Skeletal muscle tissue (tissue), 4 donors: ENCODE measurements around the gene UBQLN2. TPM values are rescaled to one million over a fixed set of nuclear protein-coding genes. Genes with fewer than 3 reads are reported as not detected.
"Not testable (repeated sequence)": the region's sequence is repeated elsewhere in the genome, so short reads cannot be mapped to it uniquely, and the experiment has no call there.

ENCODE experiments used
- H3K27ac ChIP-seq: one replicate; pipeline ENCODE4 v1.7.0; 2013; ENCODE audit warnings: mild to moderate bottlenecking, low read depth, low read length, inconsistent platforms
- H3K27me3 ChIP-seq, 3 donors: one replicate each; pipeline ENCODE4 v1.7.0; 2013; ENCODE audit warnings: low read length in 3 of 3; ENCODE audit not compliant: control insufficient read depth in 3 of 3, insufficient read depth in 3 of 3
- H3K36me3 ChIP-seq, 3 donors: one replicate each; pipeline ENCODE4 v1.7.0; 2013; ENCODE audit warnings: low read length in 3 of 3; ENCODE audit not compliant: control insufficient read depth in 3 of 3, insufficient read depth in 3 of 3
- H3K4me1 ChIP-seq, 3 donors: one replicate each; pipeline ENCODE4 v1.7.0; 2013; ENCODE audit warnings: low read length in 3 of 3, mild to moderate bottlenecking in 3 of 3; ENCODE audit not compliant: control insufficient read depth in 3 of 3, insufficient read depth in 3 of 3
- H3K4me3 ChIP-seq, 3 donors: one replicate each; pipeline ENCODE4 v1.7.0; 2013; ENCODE audit warnings: low read length in 3 of 3
- H3K9ac ChIP-seq, 3 donors: one replicate each; pipeline ENCODE4 v1.7.0; 2013; ENCODE audit warnings: low read length in 3 of 3, mild to moderate bottlenecking in 3 of 3, moderate library complexity in 2 of 3, low read depth in 1 of 3
- H3K9me3 ChIP-seq, 3 donors: one replicate each; pipeline ENCODE4 v1.7.0; 2013; ENCODE audit warnings: low read length in 3 of 3; ENCODE audit not compliant: control insufficient read depth in 3 of 3
- total RNA-seq: library from RNA; depleted of rRNA; stranded (reverse); fragments of >200 nt; gene quantifications from one replicate; pipeline ENCODE4 v1.2.3, GENCODE V29; 2014
- donor health status: Osteomylitis.

The UBQLN2 gene
- total RNA-seq, 1 donor from 2014 or later = 8.4 TPM

DNA sequence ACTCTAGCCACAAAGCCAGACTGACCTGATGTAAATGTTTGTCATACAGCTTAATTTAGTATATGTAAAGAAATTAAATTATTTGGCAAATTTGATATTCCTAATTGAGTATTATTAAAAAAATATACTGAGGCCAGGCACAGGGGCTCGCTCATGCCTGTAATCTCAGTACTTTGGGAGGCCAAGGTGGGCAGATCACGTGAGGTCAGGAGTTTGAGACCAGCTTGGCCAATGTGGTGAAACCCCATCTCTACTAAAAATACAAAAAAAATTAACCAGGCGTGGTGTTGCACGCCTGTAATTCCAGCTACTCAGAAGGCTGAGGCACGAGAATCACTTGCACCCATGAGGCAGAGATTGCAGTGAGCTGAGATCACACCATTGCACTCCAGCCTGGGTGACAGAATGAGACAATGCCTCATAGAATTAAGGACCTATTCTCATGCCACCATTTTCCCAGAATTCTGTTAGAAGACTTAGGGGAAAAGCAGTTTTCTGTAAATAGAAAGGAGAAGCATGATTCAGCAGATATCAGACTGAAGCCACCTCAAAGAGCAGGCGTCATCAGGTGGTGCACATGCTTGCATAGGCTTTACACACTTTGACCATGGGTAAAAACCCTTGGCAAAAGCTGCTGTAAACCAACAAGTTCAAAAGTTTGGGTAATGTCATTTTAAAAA is 6.1 kb downstream of the UBQLN2 start:
- Histone ChIP-seq H3K9ac (no peak overlapping the region), H3K27me3 (no peaks in the 10 kb centered on the region), H3K27ac (no peak overlapping the region), H3K4me1 (peaks cover 14 to 21% (median 17%) of the 10 kb centered on the region in 3 donors), H3K4me3 (no peak overlapping the region), H3K36me3 (peaks cover 0 to 2% (median 2%) of the 10 kb centered on the region in 3 donors), H3K9me3 (no peaks in the 10 kb centered on the region)

DNA sequence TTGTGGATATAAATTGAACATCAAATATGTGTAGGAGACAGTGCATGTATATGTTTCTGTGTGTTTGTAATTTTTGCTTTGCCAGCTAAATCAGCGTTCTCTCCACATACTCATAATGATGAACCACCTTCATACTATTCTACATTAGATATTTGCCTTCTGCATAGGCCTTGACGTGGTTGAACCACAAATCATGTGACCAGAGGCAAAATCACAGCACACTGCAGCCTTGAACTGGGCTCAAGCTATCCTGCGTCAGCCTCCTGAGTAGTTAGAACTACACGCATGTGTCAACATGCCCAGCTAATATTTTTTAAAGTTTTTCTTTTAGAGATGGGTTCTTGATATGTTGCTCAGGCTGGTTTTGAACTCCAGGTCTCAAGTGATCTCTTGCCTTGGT is 9.5 kb downstream of the UBQLN2 start:
- H3K4me3 ChIP-seq = no peak overlapping the region
- H3K27me3 ChIP-seq = no peaks in the 10 kb centered on the region
- peaks cover 0 to 2% (median 0%) of the 10 kb centered on the region in 3 donors for H3K36me3 ChIP-seq
- H3K9ac ChIP-seq = no peak overlapping the region
- no peaks in the 10 kb centered on the region for H3K9me3 ChIP-seq
- no peak overlapping the region for H3K27ac ChIP-seq
- H3K4me1 ChIP-seq = peaks cover 0 to 8% (median 8%) of the 10 kb centered on the region in 3 donors

DNA sequence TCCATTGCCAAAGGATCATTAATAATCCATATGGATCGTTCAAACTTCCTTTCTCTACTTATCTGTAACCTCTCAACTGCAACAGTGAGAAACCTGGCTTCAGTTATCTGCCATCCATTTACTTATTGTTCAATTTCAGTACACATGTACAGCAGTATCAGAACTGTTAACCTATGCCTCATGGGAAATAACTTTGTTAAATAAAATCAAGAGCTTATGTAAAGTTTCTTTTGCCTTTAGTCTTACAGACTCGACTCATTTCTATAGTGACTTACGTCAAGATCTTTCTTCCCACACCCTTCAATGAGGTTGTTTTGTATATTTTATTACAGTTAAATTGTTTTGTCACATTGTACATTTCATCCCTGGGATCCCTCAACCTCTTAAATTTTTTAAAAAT is 11.4 kb downstream of the UBQLN2 start:
- Histone ChIP-seq H3K27ac (no peak overlapping the region), H3K9ac (no peak overlapping the region), H3K4me1 (peaks cover 0 to under 1% (median 0%) of the 10 kb centered on the region in 3 donors), H3K9me3 (no peaks in the 10 kb centered on the region), H3K36me3 (peaks cover 0 to 2% (median 0%) of the 10 kb centered on the region in 3 donors), H3K27me3 (no peaks in the 10 kb centered on the region), H3K4me3 (no peak overlapping the region)

DNA sequence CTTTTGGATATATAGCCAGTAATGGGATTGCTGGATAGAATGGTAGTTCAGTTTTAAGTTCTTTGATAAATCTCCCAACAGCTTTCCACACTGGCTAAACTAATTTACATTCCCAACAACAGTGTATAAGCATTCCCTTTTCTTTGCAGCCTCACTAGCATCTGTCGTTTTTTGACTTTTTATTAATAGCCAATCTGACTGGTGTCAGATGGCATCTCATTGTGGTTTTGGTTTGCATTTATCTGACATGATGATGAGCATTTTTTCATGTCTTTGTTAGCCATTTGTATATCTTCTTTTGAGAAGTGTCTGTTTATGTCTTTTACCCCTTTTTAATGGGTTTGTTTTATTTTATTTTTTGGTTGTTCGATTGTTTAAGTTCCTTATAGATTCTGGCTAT is 13.3 kb downstream of the UBQLN2 start:
- Histone ChIP-seq H3K27me3 (no peaks in the 10 kb centered on the region), H3K9me3 (no peaks in the 10 kb centered on the region), H3K4me1 (no peaks in the 10 kb centered on the region), H3K4me3 (no peak overlapping the region), H3K9ac (no peak overlapping the region), H3K27ac (no peak overlapping the region), H3K36me3 (no peaks in the 10 kb centered on the region)

DNA sequence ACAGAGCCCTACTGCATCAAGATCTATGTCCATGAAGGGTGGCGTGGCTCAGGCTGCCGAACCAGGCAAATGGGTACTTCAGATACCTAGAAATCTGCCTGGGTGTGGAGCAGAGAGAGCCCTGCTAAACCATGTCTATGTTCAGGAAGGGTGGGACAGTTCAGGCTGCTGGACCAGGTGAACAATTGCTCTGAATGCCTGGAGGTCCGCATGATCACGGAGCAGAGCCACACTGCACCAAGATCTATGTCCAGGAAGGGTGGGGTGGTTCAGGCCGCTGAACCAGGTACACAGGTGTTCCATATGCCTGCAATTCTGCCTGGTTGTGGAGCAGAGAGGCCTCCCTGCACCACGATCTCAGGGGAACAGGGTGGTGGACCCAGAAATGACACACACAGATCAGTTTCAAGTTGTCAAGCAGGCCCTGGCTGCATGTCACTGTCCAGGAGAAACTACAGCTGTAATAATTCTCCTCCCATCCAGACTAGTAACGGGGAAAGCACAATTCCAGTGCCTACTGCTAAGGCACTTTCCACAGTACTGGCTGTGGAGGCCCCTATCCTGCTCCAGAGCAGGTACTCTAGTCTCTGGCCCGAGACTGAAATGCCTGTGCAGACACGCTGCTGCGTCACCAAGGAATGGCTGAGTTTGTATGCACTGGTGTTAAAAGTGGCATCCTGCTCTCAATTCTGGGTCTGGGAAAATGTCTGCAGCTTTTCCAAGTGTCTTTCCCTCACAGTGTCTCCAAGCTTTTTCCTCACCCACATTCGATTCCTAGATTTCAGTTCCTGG is 25.2 kb downstream of the UBQLN2 start:
- Histone ChIP-seq H3K4me1 (no peaks in the 10 kb centered on the region), H3K9ac (no peak overlapping the region), H3K27ac (no peak overlapping the region), H3K27me3 (peaks cover 0 to 4% (median 0%) of the 10 kb centered on the region in 3 donors), H3K36me3 (no peaks in the 10 kb centered on the region), H3K4me3 (no peak overlapping the region), H3K9me3 (no peaks in the 10 kb centered on the region)

DNA sequence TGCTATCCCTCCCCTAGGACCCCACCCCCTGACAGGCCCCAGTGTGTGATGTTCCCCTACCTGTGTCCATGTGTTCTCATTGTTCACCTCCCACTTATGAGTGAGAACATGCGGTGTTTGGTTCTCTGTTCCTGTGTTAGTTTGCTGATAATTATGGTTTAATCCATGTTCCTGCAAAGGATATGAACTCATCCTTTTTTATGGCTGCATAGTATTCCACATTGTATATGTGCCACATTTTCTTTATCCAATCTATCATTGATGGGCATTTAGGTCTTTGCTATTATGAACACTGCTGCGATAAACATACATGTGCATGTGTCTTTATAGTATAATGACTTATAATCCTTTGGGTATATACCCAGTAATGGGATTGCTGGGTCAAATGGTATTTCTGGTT is 28.4 kb downstream of the UBQLN2 start:
- not testable (repeated sequence) for H3K9ac ChIP-seq, H3K36me3 ChIP-seq, H3K27me3 ChIP-seq, H3K27ac ChIP-seq, H3K9me3 ChIP-seq, H3K4me1 ChIP-seq, H3K4me3 ChIP-seq

DNA sequence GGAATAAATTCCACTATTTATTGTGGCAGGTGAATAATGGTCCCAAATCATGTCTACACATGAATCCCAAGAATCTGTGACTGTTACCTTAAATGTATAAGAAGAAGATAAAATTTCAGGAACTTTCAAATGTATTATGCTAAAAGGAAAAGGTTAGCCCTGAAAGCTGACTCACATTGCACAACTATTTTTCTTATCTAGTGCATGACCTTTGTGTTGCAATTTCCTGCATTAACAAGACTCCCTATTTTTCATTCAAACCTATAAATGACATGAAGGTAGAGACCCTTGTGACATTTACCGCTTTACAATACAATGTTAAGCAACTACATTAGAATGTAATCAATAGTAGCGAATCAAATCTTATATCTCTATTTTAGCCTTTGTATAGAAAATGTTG is 36.7 kb downstream of the UBQLN2 start:
- H3K27ac ChIP-seq = no peak overlapping the region
- H3K27me3 ChIP-seq = no peaks in the 10 kb centered on the region
- H3K9ac ChIP-seq = no peak overlapping the region
- H3K4me1 ChIP-seq = no peaks in the 10 kb centered on the region
- H3K36me3 ChIP-seq = no peaks in the 10 kb centered on the region
- no peaks in the 10 kb centered on the region for H3K9me3 ChIP-seq
- H3K4me3 ChIP-seq = no peak overlapping the region

DNA sequence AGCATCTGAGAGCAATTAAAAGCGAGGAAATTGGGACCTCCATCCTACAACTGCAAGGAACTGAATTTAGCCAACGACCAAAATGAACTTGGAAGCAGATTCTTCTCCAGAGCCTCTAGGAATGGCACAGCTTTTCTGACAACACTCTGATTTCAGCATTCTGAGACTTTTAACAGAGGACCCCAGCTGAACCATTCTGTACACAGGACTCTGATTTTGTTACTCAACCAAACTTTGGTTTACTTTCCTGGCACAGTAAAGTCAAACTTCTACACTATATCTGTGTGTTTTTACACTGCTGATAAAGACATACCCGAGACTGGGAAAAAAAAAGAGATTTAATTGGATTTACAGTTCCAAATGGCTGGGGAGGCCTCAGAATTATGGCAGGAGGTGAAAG is 37.6 kb downstream of the UBQLN2 start:
- Histone ChIP-seq H3K4me3 (no peak overlapping the region), H3K9ac (no peak overlapping the region), H3K27me3 (no peaks in the 10 kb centered on the region)

DNA sequence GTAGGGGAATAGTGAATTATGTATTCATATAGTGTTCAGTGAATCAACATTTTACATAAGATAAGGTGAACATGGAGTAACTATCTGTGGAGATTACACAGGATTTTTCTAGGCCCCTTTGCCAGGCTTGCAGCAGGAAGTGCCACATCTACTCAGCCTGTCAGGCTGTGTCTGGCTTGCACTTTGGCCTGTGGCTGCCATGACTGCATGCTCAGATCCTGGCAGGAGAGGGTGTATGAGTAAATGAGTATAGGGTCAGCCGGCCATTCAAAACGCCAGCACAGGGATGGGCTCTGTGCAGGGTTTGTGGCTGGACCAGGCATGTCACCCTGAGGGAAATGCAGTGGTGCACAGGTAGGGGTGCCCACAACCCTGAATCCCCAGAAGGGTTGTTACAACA is 51.9 kb downstream of the UBQLN2 start:
- Histone ChIP-seq H3K27me3 (no peaks in the 10 kb centered on the region), H3K9me3 (no peaks in the 10 kb centered on the region), H3K4me1 (no peaks in the 10 kb centered on the region), H3K4me3 (no peak overlapping the region), H3K9ac (no peak overlapping the region), H3K36me3 (no peaks in the 10 kb centered on the region), H3K27ac (no peak overlapping the region)

More for the DNA sequence above, 37.6 kb downstream of the UBQLN2 start:
- Histone ChIP-seq H3K4me1 (no peaks in the 10 kb centered on the region), H3K9me3 (no peaks in the 10 kb centered on the region), H3K36me3 (no peaks in the 10 kb centered on the region), H3K27ac (no peak overlapping the region)
